ENCODE measurements around the gene MYBPC1. TPM values are rescaled to one million over a fixed set of nuclear protein-coding genes. Genes with fewer than 3 reads are reported as not detected.
"Not testable (repeated sequence)": the region's sequence is repeated elsewhere in the genome, so short reads cannot be mapped to it uniquely, and the experiment has no call there.

MYBPC1 gene
- total and polyA plus RNA-seq, 5 donors from 2014 or later, result not detected

GRCh38 chr12:101732318-101732717 lies 137.5 kb downstream of the MYBPC1 start:
- peaks cover 13% of the 10 kb centered on the region for H3K36me3 Mint-ChIP-seq
- no peaks in the 10 kb centered on the region for H3K4me1 Mint-ChIP-seq
- H3K4me3 Mint-ChIP-seq, result no peak overlapping the region
- H3K27me3 ChIP-seq (ENCODE audit: control insufficient read depth, insufficient read depth, low read length), result no peaks in the 10 kb centered on the region
- no peaks in the 10 kb centered on the region for H3K9me3 ChIP-seq (ENCODE audit: control insufficient read depth in 2 of 2, low read length in 2 of 2)
- H3K27me3 Mint-ChIP-seq, result no peaks in the 10 kb centered on the region
- no peak overlapping the region for H3K27ac Mint-ChIP-seq
- H3K9me3 Mint-ChIP-seq, result peaks cover 0 to 1% (median 0%) of the 10 kb centered on the region in 7 donors
- H3K27ac ChIP-seq (ENCODE audit: insufficient read depth, low read length, poor library complexity, severe bottlenecking), result no peak overlapping the region
- no peaks in the 10 kb centered on the region for H3K4me1 ChIP-seq (ENCODE audit: control insufficient read depth, insufficient read depth, low read length, poor library complexity, severe bottlenecking)
- no peak for DNase-seq
- no peak overlapping the region for H3K4me3 ChIP-seq (ENCODE audit: low read depth, low read length)
- peaks cover 2% of the 10 kb centered on the region for H3K36me3 ChIP-seq (ENCODE audit: control insufficient read depth, insufficient read depth, low read length)
- no peak for ATAC-seq (ENCODE audit: low read depth in 2 of 2)

DNA sequence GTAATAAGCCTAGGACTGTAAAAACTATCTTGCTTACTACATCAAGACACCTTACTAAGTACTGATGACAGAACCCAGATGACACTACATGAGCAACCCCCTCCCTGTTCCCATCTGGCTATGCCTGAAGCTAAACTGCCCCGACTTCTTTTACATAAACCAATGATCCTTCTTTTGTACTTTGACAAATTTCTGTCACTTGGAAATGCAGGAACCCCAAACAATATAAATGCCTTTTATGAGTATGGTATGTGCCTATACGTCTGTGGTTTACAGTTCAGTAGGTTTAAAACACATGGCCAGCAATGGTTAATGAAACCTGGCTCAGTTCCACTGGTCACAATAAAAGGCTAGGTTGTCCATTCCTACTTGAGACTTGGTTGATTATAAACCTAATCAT lies 138.4 kb downstream of the MYBPC1 start:
- Histone ChIP-seq H3K9me3 (ENCODE audit: control insufficient read depth in 2 of 2, low read length in 2 of 2) (no peaks in the 10 kb centered on the region), H3K27ac (ENCODE audit: insufficient read depth, low read length, poor library complexity, severe bottlenecking) (no peak overlapping the region), H3K4me1 (ENCODE audit: control insufficient read depth, insufficient read depth, low read length, poor library complexity, severe bottlenecking) (no peaks in the 10 kb centered on the region), H3K4me3 (ENCODE audit: low read depth, low read length) (no peak overlapping the region), H3K36me3 (ENCODE audit: control insufficient read depth, insufficient read depth, low read length) (peaks cover 2% of the 10 kb centered on the region), H3K27me3 (ENCODE audit: control insufficient read depth, insufficient read depth, low read length) (no peaks in the 10 kb centered on the region)
- Mint-ChIP-seq H3K9me3 (peaks cover 0 to 1% (median 0%) of the 10 kb centered on the region in 7 donors), H3K4me3 (no peak overlapping the region), H3K27ac (no peak overlapping the region), H3K4me1 (no peaks in the 10 kb centered on the region), H3K27me3 (no peaks in the 10 kb centered on the region), H3K36me3 (peaks cover 13% of the 10 kb centered on the region)
- no peak for ATAC-seq (ENCODE audit: low read depth in 2 of 2)
- DNase-seq, result no peak

DNA sequence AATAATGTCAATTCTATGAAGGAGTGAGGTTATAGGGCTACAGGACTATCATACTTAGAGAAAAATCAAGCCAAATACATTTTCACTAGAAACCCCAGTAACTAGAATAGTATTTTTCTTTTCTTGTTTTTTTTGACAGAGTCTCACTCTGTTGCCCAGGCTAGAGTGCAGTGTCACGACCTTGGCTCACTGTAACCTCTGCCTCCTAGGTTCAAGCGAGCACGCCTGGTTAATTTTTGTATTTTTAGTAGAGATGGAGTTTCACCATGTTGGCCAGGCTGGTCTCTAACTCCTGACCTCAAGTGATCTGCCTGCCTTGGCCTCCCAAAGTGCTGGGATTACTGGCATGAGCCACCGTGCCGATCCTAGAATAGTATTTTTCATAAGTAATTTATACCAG lies 139.7 kb downstream of the MYBPC1 start:
- H3K27me3 Mint-ChIP-seq; H3K9me3 ChIP-seq (ENCODE audit: control insufficient read depth in 2 of 2, low read length in 2 of 2); H3K9me3 Mint-ChIP-seq; DNase-seq; H3K27ac ChIP-seq (ENCODE audit: insufficient read depth, low read length, poor library complexity, severe bottlenecking); H3K36me3 ChIP-seq (ENCODE audit: control insufficient read depth, insufficient read depth, low read length); H3K4me3 ChIP-seq (ENCODE audit: low read depth, low read length); H3K27me3 ChIP-seq (ENCODE audit: control insufficient read depth, insufficient read depth, low read length); H3K27ac Mint-ChIP-seq; H3K4me1 ChIP-seq (ENCODE audit: control insufficient read depth, insufficient read depth, low read length, poor library complexity, severe bottlenecking); ATAC-seq (ENCODE audit: low read depth in 2 of 2); H3K4me3 Mint-ChIP-seq; H3K4me1 Mint-ChIP-seq: not testable (repeated sequence)
- peaks cover 11% of the 10 kb centered on the region for H3K36me3 Mint-ChIP-seq

Other genes starting within 250 kb of the MYBPC1 start
- gene ARL1, start 187.2 kb upstream of the MYBPC1 start, total RNA-seq, result 28.7 TPM
- 10 to 100 TPM; 27.9 to 46.2 (median 30.9) TPM for gene ARL1, start 187.2 kb upstream of the MYBPC1 start, polyA plus RNA-seq
- not detected for gene SPIC, start 119.6 kb upstream of the MYBPC1 start, total RNA-seq
- not detected for gene SPIC, start 119.6 kb upstream of the MYBPC1 start, polyA plus RNA-seq
- 9.1 TPM for gene CHPT1, start 102.7 kb downstream of the MYBPC1 start, total RNA-seq
- 10 to 100 TPM in 3 of 4 donors, 1 to 10 TPM in 1; 2.8 to 15.3 (median 12.1) TPM for gene CHPT1, start 102.7 kb downstream of the MYBPC1 start, polyA plus RNA-seq
- gene SYCP3, start 144.5 kb downstream of the MYBPC1 start, total RNA-seq, result 0.27 TPM
- under 1 TPM in 2 of 4 donors, not detected in 2; 0.03 to 0.23 TPM for gene SYCP3, start 144.5 kb downstream of the MYBPC1 start, polyA plus RNA-seq
- gene GNPTAB, start 236.0 kb downstream of the MYBPC1 start, total RNA-seq, result 53.6 TPM
- gene GNPTAB, start 236.0 kb downstream of the MYBPC1 start, polyA plus RNA-seq, result 10 to 100 TPM; 25.8 to 36.8 (median 30.6) TPM